Tibial nerve (tissue), 4 donors: ENCODE data around the gene MYF6. TPM values are rescaled to one million over a fixed set of nuclear protein-coding genes. Genes with fewer than 3 reads are reported as not detected.

Source experiments
- DNase-seq, 2 donors: peaks; one replicate each; pipeline ENCODE4 v3.0.0-alpha.2; 2019; ENCODE audit warnings: low spot score in 2 of 2
- H3K27ac ChIP-seq, 4 donors: fragments of 200-600 bp; sonication (generic) in 3 of 4; one replicate each; pipeline ENCODE4 v1.5.1; 2017 to 2019; ENCODE audit warnings: mild to moderate bottlenecking in 1 of 4
- H3K27me3 ChIP-seq, 2 donors: fragments of 200-600 bp; sonication (generic) in 1 of 2; one replicate each; pipeline versions ENCODE4 v1.5.1 to v1.6.0; 2017 to 2019
- H3K36me3 ChIP-seq, 3 donors: fragments of 200-600 bp; sonication (generic); one replicate each; pipeline ENCODE4 v1.5.1; 2018 to 2019
- H3K4me1 ChIP-seq, 4 donors: fragments of 200-600 bp; sonication (generic) in 3 of 4; one replicate each; pipeline ENCODE4 v1.5.1; 2017 to 2019
- H3K4me3 ChIP-seq, 4 donors: fragments of 200-600 bp; sonication (generic) in 3 of 4; one replicate each; pipeline ENCODE4 v1.5.1; 2017 to 2019; ENCODE audit warnings: mild to moderate bottlenecking in 1 of 4, moderate library complexity in 1 of 4
- H3K9me3 ChIP-seq, 4 donors: fragments of 200-600 bp; sonication (generic) in 3 of 4; one replicate each; pipeline ENCODE4 v1.5.1; 2017 to 2019
- CTCF ChIP-seq, 5 experiments: fragments of 200-600 bp in 3 of 5; fragments of 450-650 bp in 2 of 5; sonication (generic) in 3 of 5; IDR thresholded peaks; one replicate each; pipeline ENCODE4 v1.5.1; 2016 to 2019; ENCODE audit warnings: antibody characterized with exemption in 5 of 5, mild to moderate bottlenecking in 3 of 5, moderate library complexity in 2 of 5
- EP300 ChIP-seq, 2 donors: sonication (generic); formaldehyde crosslinking; IDR thresholded peaks; one replicate each; pipeline ENCODE4 v1.6.1; 2017; ENCODE audit warnings: antibody characterized with exemption in 2 of 2, mild to moderate bottlenecking in 1 of 2
- POLR2A ChIP-seq, 2 donors: fragments of 450-650 bp; IDR thresholded peaks; one replicate each; pipeline ENCODE4 v1.6.1; 2017; ENCODE audit warnings: antibody characterized with exemption in 2 of 2, mild to moderate bottlenecking in 2 of 2, moderate library complexity in 2 of 2
- WGBS, 2 donors: methylation state at CpG; one replicate each; pipeline ENCODE4 v1.1.5; 2018; 5-methylcytosine and 5-hydroxymethylcytosine counted together
- total RNA-seq, 4 donors: library from RNA; depleted of rRNA; stranded (reverse); fragments of >200 nt; gene quantifications; one replicate each; pipeline ENCODE4 v1.1.0, GENCODE V29; 2016

MYF6 gene
- total RNA-seq, 4 donors from 2014 or later: not detected

GRCh38 chr12:80710727-80711449 lies 3.5 kb downstream of the MYF6 start:
- peaks cover 0 to 38% of the 10 kb centered on the region in 2 donors for H3K27me3 ChIP-seq
- no peaks in the 10 kb centered on the region for H3K36me3 ChIP-seq
- H3K27ac ChIP-seq: no peak overlapping the region
- H3K4me1 ChIP-seq: peaks cover 0 to 9% (median 0%) of the 10 kb centered on the region in 4 donors
- 83 to 85% methylated on average over 1 of the region's 1 CpG for WGBS, 2 donors
- H3K4me3 ChIP-seq: no peak overlapping the region
- H3K9me3 ChIP-seq: no peaks in the 10 kb centered on the region
- no peak for TF ChIP-seq CTCF (IDR thresholded peaks at IDR 0.05)
- no peak for TF ChIP-seq EP300 (IDR thresholded peaks at IDR 0.05)
- no peak for TF ChIP-seq POLR2A (IDR thresholded peaks at IDR 0.05)
- DNase-seq: no peak

- Histone ChIP-seq H3K36me3 (no peaks in the 10 kb centered on the region), H3K4me3 (no peak overlapping the region), H3K4me1 (peaks cover 0 to 9% (median 0%) of the 10 kb centered on the region in 4 donors), H3K27me3 (peaks cover 0 to 47% of the 10 kb centered on the region in 2 donors), H3K27ac (no peak overlapping the region), H3K9me3 (no peaks in the 10 kb centered on the region)
- no peak for TF ChIP-seq EP300 (IDR thresholded peaks at IDR 0.05)
- no peak for TF ChIP-seq POLR2A (IDR thresholded peaks at IDR 0.05)
- TF ChIP-seq CTCF (IDR thresholded peaks at IDR 0.05): no peak
- DNase-seq: no peak
- 64 to 76% methylated on average over 1 of the region's 1 CpG for WGBS, 2 donors
Observed at GRCh38 chr12:80711866-80712265, 4.4 kb downstream of the MYF6 start.

- Histone ChIP-seq H3K36me3 (no peaks in the 10 kb centered on the region), H3K27me3 (peaks cover 0 to 47% of the 10 kb centered on the region in 2 donors), H3K4me3 (no peak overlapping the region), H3K9me3 (no peaks in the 10 kb centered on the region), H3K4me1 (peaks cover 0 to 9% (median 0%) of the 10 kb centered on the region in 4 donors), H3K27ac (no peak overlapping the region)
- TF ChIP-seq EP300 (IDR thresholded peaks at IDR 0.05) (no peak), POLR2A (IDR thresholded peaks at IDR 0.05) (no peak), CTCF (IDR thresholded peaks at IDR 0.05) (no peak)
- no peak for DNase-seq
Observed at GRCh38 chr12:80712866-80713265, 5.4 kb downstream of the MYF6 start.

GRCh38 chr12:80713419-80713818 lies 6.0 kb downstream of the MYF6 start:
- no peaks in the 10 kb centered on the region for H3K9me3 ChIP-seq
- H3K4me1 ChIP-seq: peaks cover 0 to 4% (median 0%) of the 10 kb centered on the region in 4 donors
- WGBS, 2 donors: 78 to 84% methylated on average over 4 of the region's 4 CpGs
- no peak overlapping the region for H3K27ac ChIP-seq
- no peak for TF ChIP-seq EP300 (IDR thresholded peaks at IDR 0.05)
- TF ChIP-seq CTCF (IDR thresholded peaks at IDR 0.05): no peak
- no peak for TF ChIP-seq POLR2A (IDR thresholded peaks at IDR 0.05)
- no peak overlapping the region for H3K4me3 ChIP-seq
- no peaks in the 10 kb centered on the region for H3K36me3 ChIP-seq
- H3K27me3 ChIP-seq: peaks cover 0 to 44% of the 10 kb centered on the region in 2 donors
- no peak for DNase-seq

- Histone ChIP-seq H3K27me3 (peaks cover 0 to 38% of the 10 kb centered on the region in 2 donors), H3K27ac (no peak overlapping the region), H3K36me3 (no peaks in the 10 kb centered on the region), H3K4me1 (no peaks in the 10 kb centered on the region), H3K9me3 (no peaks in the 10 kb centered on the region), H3K4me3 (peak overlapping the region in 1 of 4 donors; percentile 6)
- 26 to 28% methylated on average over 16 of the region's 16 CpGs for whole genome bisulfite sequencing, 2 donors
- no peak for DNase-seq
- TF ChIP-seq EP300 (IDR thresholded peaks at IDR 0.05): no peak
- TF ChIP-seq POLR2A (IDR thresholded peaks at IDR 0.05): no peak
Observed at GRCh38 chr12:80714055-80714454, 6.6 kb downstream of the MYF6 start.
